Brain microvascular endothelial cell (primary cell): ENCODE results near the gene PELI2.

Experiments used
- DNase-seq: peaks from one replicate; pipeline ENCODE4 v3.0.0-alpha.2; 2020
- H3K27ac ChIP-seq: fragments of 250-450 bp; sonication (Bioruptor Pico); 2 replicates; pipeline ENCODE4 v1.5.1; 2020; ENCODE audit warnings: mild to moderate bottlenecking, moderate library complexity
- H3K27me3 ChIP-seq: fragments of 250-450 bp; sonication (Bioruptor Pico); replicated peaks from 2 replicates; pipeline ENCODE4 v1.5.1; 2020; ENCODE audit warnings: mild to moderate bottlenecking
- H3K36me3 ChIP-seq: fragments of 250-450 bp; sonication (Bioruptor Pico); replicated peaks from 2 replicates; pipeline ENCODE4 v1.5.1; 2020; ENCODE audit warnings: mild to moderate bottlenecking
- H3K4me3 ChIP-seq: 2 replicates; pipeline ENCODE4 v1.5.1; 2011; ENCODE audit warnings: low read depth, mild to moderate bottlenecking, control low read depth, low read length, moderate library complexity
- in situ Hi-C: cut with HindIII; loops from 2 replicates; pipeline ENCODE4 v1.10.0; 2017; ENCODE audit warnings: low sequenced_read_pairs, low pct_ligation_motif_present
- TF ChIP-seq, protein P1 (sequence below): IDR thresholded peaks from 2 replicates; pipeline ENCODE4 v1.5.1; 2011; ENCODE audit warnings: low read depth, mild to moderate bottlenecking, moderate library complexity, low read length, control low read depth, inconsistent platforms; ENCODE audit errors: missing control alignments

The PELI2 gene

DNA sequence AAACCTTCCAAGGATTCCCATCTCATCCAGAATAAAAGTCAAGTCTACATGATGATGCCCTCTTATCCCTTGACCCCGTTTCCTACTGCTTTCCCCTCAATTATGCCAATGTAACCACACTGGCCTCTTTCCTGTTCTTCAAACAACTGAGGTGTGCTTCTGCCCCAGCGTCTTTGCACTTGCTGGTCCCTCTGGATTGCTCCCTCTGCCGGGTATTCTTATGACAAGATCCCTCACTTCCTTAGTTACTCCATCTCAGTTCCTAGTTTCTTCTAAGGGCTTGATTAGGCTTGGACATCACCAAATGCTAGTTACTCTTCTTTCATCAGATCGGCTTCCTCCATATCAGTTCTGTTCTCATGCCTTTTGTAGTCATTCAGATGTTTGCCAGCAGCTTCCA is 32.7 kb upstream of the PELI2 start:
- in situ Hi-C loops = no loop called here
- Histone ChIP-seq H3K27ac (no peak overlapping the region), H3K4me3 (no peak overlapping the region), H3K36me3 (no peaks in the 10 kb centered on the region), H3K27me3 (peaks cover 2% of the 10 kb centered on the region)
- DNase-seq = no peak
- TF ChIP-seq, protein P1, sequence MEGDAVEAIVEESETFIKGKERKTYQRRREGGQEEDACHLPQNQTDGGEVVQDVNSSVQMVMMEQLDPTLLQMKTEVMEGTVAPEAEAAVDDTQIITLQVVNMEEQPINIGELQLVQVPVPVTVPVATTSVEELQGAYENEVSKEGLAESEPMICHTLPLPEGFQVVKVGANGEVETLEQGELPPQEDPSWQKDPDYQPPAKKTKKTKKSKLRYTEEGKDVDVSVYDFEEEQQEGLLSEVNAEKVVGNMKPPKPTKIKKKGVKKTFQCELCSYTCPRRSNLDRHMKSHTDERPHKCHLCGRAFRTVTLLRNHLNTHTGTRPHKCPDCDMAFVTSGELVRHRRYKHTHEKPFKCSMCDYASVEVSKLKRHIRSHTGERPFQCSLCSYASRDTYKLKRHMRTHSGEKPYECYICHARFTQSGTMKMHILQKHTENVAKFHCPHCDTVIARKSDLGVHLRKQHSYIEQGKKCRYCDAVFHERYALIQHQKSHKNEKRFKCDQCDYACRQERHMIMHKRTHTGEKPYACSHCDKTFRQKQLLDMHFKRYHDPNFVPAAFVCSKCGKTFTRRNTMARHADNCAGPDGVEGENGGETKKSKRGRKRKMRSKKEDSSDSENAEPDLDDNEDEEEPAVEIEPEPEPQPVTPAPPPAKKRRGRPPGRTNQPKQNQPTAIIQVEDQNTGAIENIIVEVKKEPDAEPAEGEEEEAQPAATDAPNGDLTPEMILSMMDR = no peak

DNA sequence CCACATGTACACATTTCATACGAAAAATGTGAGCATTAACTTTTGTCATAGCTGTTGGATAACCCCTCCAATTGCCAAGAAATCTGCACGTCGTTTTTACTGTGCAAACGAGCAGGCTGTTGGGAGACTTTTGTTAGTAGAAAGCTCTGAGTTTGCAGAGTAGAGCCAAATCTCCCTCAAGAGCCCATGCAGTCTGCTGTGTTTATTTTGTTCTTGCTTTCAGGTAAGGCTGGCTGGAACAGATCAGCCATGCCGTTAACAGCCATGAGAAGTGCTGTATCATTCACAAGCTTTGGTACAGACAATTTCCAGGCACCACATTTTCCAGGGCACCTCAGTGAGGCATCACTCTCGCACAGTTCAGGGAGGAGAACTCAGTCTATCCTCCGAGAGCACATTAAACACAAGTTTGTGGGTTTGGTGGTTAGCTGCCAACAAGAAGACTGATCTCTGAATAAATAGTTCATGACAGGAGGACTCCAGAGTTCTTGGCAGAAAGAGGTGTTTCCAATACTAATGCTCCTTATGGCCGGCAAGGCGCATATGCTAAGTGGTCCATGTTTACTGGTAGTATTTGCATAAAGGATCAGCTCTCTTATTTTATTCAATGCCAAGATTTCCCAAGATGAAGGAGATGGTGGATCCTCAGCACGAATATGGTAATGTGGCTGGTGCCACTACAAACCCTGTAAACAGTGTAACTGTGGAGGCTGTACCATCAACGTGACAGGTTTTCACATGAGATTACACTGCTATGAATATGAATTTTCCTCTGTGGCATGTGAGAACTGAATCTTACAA is 30.3 kb upstream of the PELI2 start:
- in situ Hi-C loops = no loop called here

DNA sequence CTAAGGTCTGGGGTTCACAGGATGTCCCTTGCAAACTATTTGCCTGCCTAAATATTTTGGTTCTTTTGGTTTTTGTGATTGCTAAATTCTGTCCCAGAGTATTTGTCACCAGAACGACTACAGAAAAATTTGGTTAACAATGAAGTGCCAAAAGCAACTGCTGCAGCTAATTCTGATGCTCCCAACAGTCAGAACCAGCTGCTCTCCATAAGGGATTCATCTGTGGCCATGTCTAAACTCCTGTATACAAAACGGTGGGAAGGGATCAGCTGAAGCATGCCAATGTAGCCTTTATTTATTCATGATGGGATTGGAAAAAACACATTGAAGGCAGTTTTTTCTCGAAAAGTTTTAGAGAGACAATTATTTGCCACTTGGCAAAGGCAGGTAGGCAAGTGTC is 29.3 kb upstream of the PELI2 start:
- Histone ChIP-seq H3K27me3 (peaks cover 2% of the 10 kb centered on the region), H3K4me3 (no peak overlapping the region), H3K27ac (no peak overlapping the region), H3K36me3 (no peaks in the 10 kb centered on the region)
- DNase-seq = no peak
- in situ Hi-C loops = no loop called here
- TF ChIP-seq, protein P1 = no peak

More for the DNA sequence above, 30.3 kb upstream of the PELI2 start:
- no peak for DNase-seq
- H3K36me3 ChIP-seq = no peaks in the 10 kb centered on the region
- H3K4me3 ChIP-seq = no peak overlapping the region
- no peak overlapping the region for H3K27ac ChIP-seq
- H3K27me3 ChIP-seq = peaks cover 2% of the 10 kb centered on the region
- TF ChIP-seq, protein P1 = no peak

DNA sequence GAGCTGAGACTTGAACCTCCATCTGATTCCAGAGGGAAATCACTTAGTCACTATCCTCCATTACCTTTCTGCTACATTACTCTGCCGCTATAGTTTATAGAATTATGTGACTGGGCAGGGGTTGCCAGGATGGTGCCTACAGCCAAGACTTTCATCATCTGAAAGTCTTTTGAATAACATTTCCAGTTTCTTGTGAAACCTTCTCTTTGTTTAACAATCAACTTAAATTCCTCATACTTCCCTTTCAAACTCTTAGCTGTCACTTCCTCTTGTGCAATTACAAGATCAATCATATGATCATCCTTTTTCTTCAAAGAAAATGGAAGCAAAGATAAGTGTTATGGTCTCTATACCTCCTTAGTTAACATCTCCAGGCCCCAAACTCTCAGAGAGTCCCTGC is 25.4 kb upstream of the PELI2 start:
- in situ Hi-C loops = no loop called here
- DNase-seq = no peak
- TF ChIP-seq, protein P1 = no peak

DNA sequence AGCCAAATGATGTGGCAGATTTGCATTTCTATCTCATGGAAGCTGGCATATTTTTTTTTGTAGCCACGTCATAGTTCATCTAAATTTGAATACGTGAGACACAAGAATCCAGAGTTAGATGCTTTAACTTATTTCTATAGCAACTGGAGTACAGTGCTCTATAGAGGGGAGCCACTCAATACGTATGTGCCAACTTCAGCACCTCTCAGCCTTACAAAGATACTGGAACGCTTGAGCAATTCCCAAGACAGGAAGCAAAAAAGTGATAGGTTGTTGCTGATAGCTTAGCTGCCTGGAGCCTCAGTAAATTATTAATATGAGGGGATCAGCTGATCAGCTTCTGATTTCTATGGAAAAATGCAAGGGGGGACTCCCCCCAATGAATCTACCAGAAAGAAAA is 24.1 kb upstream of the PELI2 start:
- Histone ChIP-seq H3K36me3 (no peaks in the 10 kb centered on the region), H3K4me3 (no peak overlapping the region), H3K27me3 (no peaks in the 10 kb centered on the region), H3K27ac (no peak overlapping the region)
- in situ Hi-C loops = no loop called here
- DNase-seq = no peak
- TF ChIP-seq, protein P1 = no peak

More for the DNA sequence above, 25.4 kb upstream of the PELI2 start:
- H3K27me3 ChIP-seq = no peaks in the 10 kb centered on the region
- H3K27ac ChIP-seq = no peak overlapping the region
- no peak overlapping the region for H3K4me3 ChIP-seq
- H3K36me3 ChIP-seq = no peaks in the 10 kb centered on the region

DNA sequence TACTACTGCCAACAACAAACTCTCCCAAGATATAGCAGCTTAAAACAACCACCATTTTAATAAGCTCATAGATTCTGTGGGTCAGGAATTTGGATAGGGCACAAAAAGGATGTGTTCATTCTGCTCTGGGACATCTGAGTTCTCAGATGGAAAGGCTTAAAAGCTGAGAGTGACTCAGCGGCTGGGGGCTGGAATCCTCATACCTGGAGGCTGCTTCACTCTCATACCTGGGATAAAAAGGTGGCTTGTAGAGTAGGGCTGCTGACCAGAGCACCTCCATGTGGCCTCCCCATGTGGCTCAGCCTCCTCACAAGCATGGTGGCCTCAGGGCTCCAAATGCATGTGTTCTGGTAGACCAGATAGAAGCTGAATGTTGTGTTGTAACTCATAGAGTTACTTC is 20.2 kb upstream of the PELI2 start:
- TF ChIP-seq, protein P1 = no peak
- in situ Hi-C loops = no loop called here
- no peak overlapping the region for H3K4me3 ChIP-seq
- H3K27ac ChIP-seq = no peak overlapping the region
- no peaks in the 10 kb centered on the region for H3K36me3 ChIP-seq
- H3K27me3 ChIP-seq = no peaks in the 10 kb centered on the region
- DNase-seq = no peak
